ENCODE results near the gene TM2D3. TPM values are rescaled to one million over a fixed set of nuclear protein-coding genes. Genes with fewer than 3 reads are reported as not detected.

TM2D3 gene, protein sequence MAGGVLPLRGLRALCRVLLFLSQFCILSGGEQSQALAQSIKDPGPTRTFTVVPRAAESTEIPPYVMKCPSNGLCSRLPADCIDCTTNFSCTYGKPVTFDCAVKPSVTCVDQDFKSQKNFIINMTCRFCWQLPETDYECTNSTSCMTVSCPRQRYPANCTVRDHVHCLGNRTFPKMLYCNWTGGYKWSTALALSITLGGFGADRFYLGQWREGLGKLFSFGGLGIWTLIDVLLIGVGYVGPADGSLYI
- 25.8 to 32.4 TPM (median 30.3 TPM) in 5 replicates for total RNA-seq (2022; extraction: Qiagen RNA extraction)

GRCh38 chr15:101652098-101652785 is at the start of gene TM2D3:
Gene TM2D3 (minus strand): TSS chr15:101652381. CDS start chr15:101652361, 20 bp downstream.

Other genes starting within 250 kb of the TM2D3 start
- 10.4 to 15.6 TPM (median 13.9 TPM) in 5 replicates for gene PCSK6, start 162.7 kb downstream of the TM2D3 start, total RNA-seq (2022; extraction: Qiagen RNA extraction)
- 7.1 to 11.1 TPM (median 8.1 TPM) in 5 replicates for gene TARS3, start 72.1 kb upstream of the TM2D3 start, total RNA-seq (2022; extraction: Qiagen RNA extraction)
- gene OR4F6, start 151.1 kb upstream of the TM2D3 start, total RNA-seq (2022; extraction: Qiagen RNA extraction), result not detected in 5 replicates
- not detected in 5 replicates for gene OR4F15, start 159.8 kb upstream of the TM2D3 start, total RNA-seq (2022; extraction: Qiagen RNA extraction)

All from A549 treated with dexamethasone at 1 μM for 4 hours (cell line).